GM21529 (cell line): Measurements from ENCODE around the gene LRRC4C.
"Not testable (repeated sequence)": the region's sequence is repeated elsewhere in the genome, so short reads cannot be mapped to it uniquely, and the experiment has no call there.

ENCODE experiments used
- ATAC-seq: cut with Tn5 transposase; IDR thresholded peaks from one replicate; pipeline ENCODE4 v1.9.1; 2021; ENCODE audit not compliant: unreplicated experiment

The LRRC4C gene

GRCh38 chr11:40885250-40885954 is 574.0 kb downstream of the LRRC4C start:
- no peak for ATAC-seq

- no peak for ATAC-seq
Measured at GRCh38 chr11:40882301-40882700, 577.2 kb downstream of the LRRC4C start.

- no peak for ATAC-seq
Measured at GRCh38 chr11:40879911-40880310, 579.5 kb downstream of the LRRC4C start.

- ATAC-seq: no peak
Measured at GRCh38 chr11:40877981-40878380, 581.5 kb downstream of the LRRC4C start.

GRCh38 chr11:40877256-40877655 is 582.2 kb downstream of the LRRC4C start:
- ATAC-seq: no peak

GRCh38 chr11:40867991-40868632 is 591.3 kb downstream of the LRRC4C start:
- ATAC-seq: no peak

- not testable (repeated sequence) for ATAC-seq
Measured at GRCh38 chr11:40857754-40858153, 601.7 kb downstream of the LRRC4C start.

- ATAC-seq: no peak
Measured at GRCh38 chr11:40842750-40843339, 616.6 kb downstream of the LRRC4C start.

GRCh38 chr11:40841231-40841630 is 618.2 kb downstream of the LRRC4C start:
- ATAC-seq: no peak

GRCh38 chr11:40838181-40838683 is 621.2 kb downstream of the LRRC4C start:
- no peak for ATAC-seq

GRCh38 chr11:40827116-40827515 is 632.3 kb downstream of the LRRC4C start:
- no peak for ATAC-seq

- no peak for ATAC-seq
Measured at GRCh38 chr11:40826601-40827000, 632.9 kb downstream of the LRRC4C start.

GRCh38 chr11:40825201-40825834 is 634.1 kb downstream of the LRRC4C start:
- no peak for ATAC-seq

GRCh38 chr11:40819230-40819629 is 640.2 kb downstream of the LRRC4C start:
- ATAC-seq: no peak

GRCh38 chr11:40816976-40817375 is 642.5 kb downstream of the LRRC4C start:
- no peak for ATAC-seq

- ATAC-seq: no peak
Measured at GRCh38 chr11:40797981-40798380, 661.5 kb downstream of the LRRC4C start.

- no peak for ATAC-seq
Measured at GRCh38 chr11:40787224-40787623, 672.2 kb downstream of the LRRC4C start.

GRCh38 chr11:40763046-40763445 is 696.4 kb downstream of the LRRC4C start:
- no peak for ATAC-seq

- no peak for ATAC-seq
Measured at GRCh38 chr11:40759341-40759740, 700.1 kb downstream of the LRRC4C start.

- ATAC-seq: no peak
Measured at GRCh38 chr11:40754297-40754696, 705.2 kb downstream of the LRRC4C start.

GRCh38 chr11:40746282-40746681 is 713.2 kb downstream of the LRRC4C start:
- no peak for ATAC-seq

GRCh38 chr11:40732132-40732531 is 727.3 kb downstream of the LRRC4C start:
- ATAC-seq: no peak
